ENCODE measurements around the gene HERPUD1.

Gene HERPUD1

DNA sequence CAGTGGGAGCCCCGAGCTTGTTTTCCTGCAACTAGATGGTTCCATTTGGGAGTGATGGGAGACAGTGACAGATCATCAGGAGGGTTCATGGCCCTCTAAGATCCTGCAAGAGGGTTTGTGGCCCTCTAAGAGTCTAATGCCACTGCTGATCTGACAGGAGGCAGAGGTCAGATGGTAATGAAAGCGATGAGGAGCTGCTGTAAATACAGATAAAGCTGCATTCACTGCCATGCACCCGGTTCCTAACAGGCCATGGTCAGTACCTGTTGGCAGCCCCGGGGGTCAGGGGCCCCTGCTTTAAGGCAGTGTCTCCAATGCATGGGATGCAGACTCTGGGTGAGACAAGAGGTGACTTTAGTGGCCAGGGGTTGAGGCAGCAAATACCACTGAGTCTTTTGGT, 36.1 kb upstream of the HERPUD1 start:
- no peak for DNase-seq
- Histone ChIP-seq H3K4me3 (ENCODE audit: low read depth, low read length) (no peak overlapping the region), H3K36me3 (no peaks in the 10 kb centered on the region), H3K9me3 (no peaks in the 10 kb centered on the region), H3K4me1 (no peaks in the 10 kb centered on the region), H3K27me3 (no peaks in the 10 kb centered on the region)
- TF ChIP-seq, protein P1, sequence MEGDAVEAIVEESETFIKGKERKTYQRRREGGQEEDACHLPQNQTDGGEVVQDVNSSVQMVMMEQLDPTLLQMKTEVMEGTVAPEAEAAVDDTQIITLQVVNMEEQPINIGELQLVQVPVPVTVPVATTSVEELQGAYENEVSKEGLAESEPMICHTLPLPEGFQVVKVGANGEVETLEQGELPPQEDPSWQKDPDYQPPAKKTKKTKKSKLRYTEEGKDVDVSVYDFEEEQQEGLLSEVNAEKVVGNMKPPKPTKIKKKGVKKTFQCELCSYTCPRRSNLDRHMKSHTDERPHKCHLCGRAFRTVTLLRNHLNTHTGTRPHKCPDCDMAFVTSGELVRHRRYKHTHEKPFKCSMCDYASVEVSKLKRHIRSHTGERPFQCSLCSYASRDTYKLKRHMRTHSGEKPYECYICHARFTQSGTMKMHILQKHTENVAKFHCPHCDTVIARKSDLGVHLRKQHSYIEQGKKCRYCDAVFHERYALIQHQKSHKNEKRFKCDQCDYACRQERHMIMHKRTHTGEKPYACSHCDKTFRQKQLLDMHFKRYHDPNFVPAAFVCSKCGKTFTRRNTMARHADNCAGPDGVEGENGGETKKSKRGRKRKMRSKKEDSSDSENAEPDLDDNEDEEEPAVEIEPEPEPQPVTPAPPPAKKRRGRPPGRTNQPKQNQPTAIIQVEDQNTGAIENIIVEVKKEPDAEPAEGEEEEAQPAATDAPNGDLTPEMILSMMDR (IDR thresholded peaks at IDR 0.05; ENCODE audit: low read depth, low read length) = no peak

GRCh38 chr16:56896244-56896643, 35.7 kb upstream of the HERPUD1 start:
- TF ChIP-seq, protein P1 (IDR thresholded peaks at IDR 0.05; ENCODE audit: low read depth, low read length) = no peak
- H3K9me3 ChIP-seq = no peaks in the 10 kb centered on the region
- DNase-seq = no peak
- H3K36me3 ChIP-seq = no peaks in the 10 kb centered on the region
- H3K27me3 ChIP-seq = no peaks in the 10 kb centered on the region
- H3K4me1 ChIP-seq = no peaks in the 10 kb centered on the region
- no peak overlapping the region for H3K4me3 ChIP-seq (ENCODE audit: low read depth, low read length)

- no peak for DNase-seq
- no peak overlapping the region for H3K4me3 ChIP-seq (ENCODE audit: low read depth, low read length)
- H3K9me3 ChIP-seq = no peaks in the 10 kb centered on the region
- TF ChIP-seq, protein P1 (IDR thresholded peaks at IDR 0.05; ENCODE audit: low read depth, low read length) = no peak
- no peaks in the 10 kb centered on the region for H3K4me1 ChIP-seq
- no peaks in the 10 kb centered on the region for H3K27me3 ChIP-seq
- no peaks in the 10 kb centered on the region for H3K36me3 ChIP-seq
Measured at GRCh38 chr16:56897026-56897799, 34.7 kb upstream of the HERPUD1 start.

DNA sequence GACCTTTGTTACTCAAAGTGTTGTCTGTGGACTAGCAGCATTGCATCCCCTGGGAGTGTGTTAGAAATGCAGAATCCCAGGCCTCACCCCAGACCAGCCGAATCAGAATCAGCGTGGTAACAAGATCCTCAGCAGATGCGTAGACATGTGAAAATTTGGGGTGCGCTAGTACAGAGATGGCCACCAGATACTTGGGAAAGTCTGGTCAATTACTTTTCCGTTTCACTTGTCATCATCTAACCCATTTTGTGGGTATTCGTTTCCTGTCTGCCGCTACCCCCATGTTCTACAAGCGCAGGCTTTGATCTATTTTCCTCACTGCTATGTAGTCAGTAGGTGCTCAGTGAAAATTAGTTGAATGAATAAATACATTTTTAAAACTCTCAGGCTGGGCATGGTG, 33.1 kb upstream of the HERPUD1 start:
- Histone ChIP-seq H3K4me1 (no peaks in the 10 kb centered on the region), H3K36me3 (no peaks in the 10 kb centered on the region), H3K27me3 (no peaks in the 10 kb centered on the region), H3K4me3 (ENCODE audit: low read depth, low read length) (no peak overlapping the region), H3K9me3 (no peaks in the 10 kb centered on the region)
- no peak for DNase-seq
- TF ChIP-seq, protein P1 (IDR thresholded peaks at IDR 0.05; ENCODE audit: low read depth, low read length) = no peak

DNA sequence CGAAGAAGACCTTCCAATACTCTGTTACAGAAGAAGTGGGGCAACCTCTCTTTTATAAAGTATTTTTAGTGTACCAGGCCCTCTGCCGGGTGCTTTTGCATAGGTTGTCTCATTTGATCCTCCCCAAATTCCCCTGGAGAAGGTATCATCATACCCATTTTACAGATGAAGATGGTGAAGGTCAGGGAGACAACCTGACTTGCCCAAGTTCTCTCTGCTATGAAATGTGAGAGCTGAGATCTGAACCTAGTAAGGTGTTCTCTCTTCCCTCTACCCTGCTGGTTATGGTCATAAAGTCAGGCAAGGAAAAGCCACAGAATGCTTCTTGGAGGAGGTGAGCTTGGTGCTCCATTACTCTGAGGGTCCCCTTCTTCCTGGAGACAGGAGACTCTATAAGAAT, 28.1 kb upstream of the HERPUD1 start:
- no peaks in the 10 kb centered on the region for H3K36me3 ChIP-seq
- no peaks in the 10 kb centered on the region for H3K4me1 ChIP-seq
- no peaks in the 10 kb centered on the region for H3K9me3 ChIP-seq
- no peaks in the 10 kb centered on the region for H3K27me3 ChIP-seq
- H3K4me3 ChIP-seq (ENCODE audit: low read depth, low read length) = no peak overlapping the region
- TF ChIP-seq, protein P1 (IDR thresholded peaks at IDR 0.05; ENCODE audit: low read depth, low read length) = no peak
- DNase-seq = no peak

- H3K4me3 ChIP-seq (ENCODE audit: low read depth, low read length) = no peak overlapping the region
- DNase-seq = no peak
- TF ChIP-seq, protein P1 (IDR thresholded peaks at IDR 0.05; ENCODE audit: low read depth, low read length) = no peak
Measured at GRCh38 chr16:56907401-56907800, 24.5 kb upstream of the HERPUD1 start.

More at GRCh38 chr16:56907401-56907800, 24.5 kb upstream of the HERPUD1 start:
- Histone ChIP-seq H3K4me1 (0 out of 2 replicates have a peak, but pooled peaks cover 3% of the 10 kb centered on the region), H3K27me3 (no peaks in the 10 kb centered on the region), H3K36me3 (no peaks in the 10 kb centered on the region), H3K9me3 (no peaks in the 10 kb centered on the region)
